B cell (primary cell): ENCODE data around the gene MLH1. TPM values are rescaled to one million over a fixed set of nuclear protein-coding genes. Genes with fewer than 3 reads are reported as not detected.
"Not testable (repeated sequence)": the region's sequence is repeated elsewhere in the genome, so short reads cannot be mapped to it uniquely, and the experiment has no call there.

Source experiments
- ATAC-seq: fragments of 200-7000 bp; cut with Tn5 transposase; one replicate; pipeline ENCODE4 v1.10.0; 2021; ENCODE audit warnings: low read depth, mild to moderate bottlenecking, moderate number of reproducible peaks, moderate library complexity
- CTCF ChIA-PET: fragments of 350-600 bp; sonication (Branson Sonifier 250); formaldehyde crosslinking; loops from one replicate; lab custom pipeline; 2021; ENCODE audit warnings: antibody characterized with exemption, inconsistent platforms; lab: Charles Lee
- POLR2A ChIA-PET: fragments of 350-600 bp; sonication (Branson Sonifier 250); formaldehyde crosslinking; loops from one replicate; lab custom pipeline; 2021; ENCODE audit warnings: antibody characterized with exemption; lab: Charles Lee
- DNase-seq: peaks from one replicate; pipeline ENCODE4 v3.0.0; 2013
- H2AFZ ChIP-seq: 2 replicates; pipeline ENCODE4 v1.6.1; 2012; ENCODE audit warnings: mild to moderate bottlenecking, low read depth, low read length; ENCODE audit not compliant: insufficient read depth, poor library complexity, severe bottlenecking
- H3K27ac ChIP-seq, 2 donors: 1 replicate in 1 of 2; 2 replicates in 1 of 2; pipeline ENCODE4 v1.5.1; 2012 to 2013; ENCODE audit warnings: low read length in 2 of 2, mild to moderate bottlenecking in 2 of 2, moderate library complexity in 1 of 2
- H3K27me3 ChIP-seq, 4 experiments: fragments of 200-600 bp in 1 of 4; sonication (generic) in 1 of 4; replicated peaks in 1 of 4; 1 replicate in 2 of 4; 2 replicates in 2 of 4; pipeline versions ENCODE4 v1.6.1 to v1.7.0; 2013 to 2016; ENCODE audit warnings: low read length in 3 of 4, mild to moderate bottlenecking in 2 of 4, mixed read lengths in 1 of 4, moderate library complexity in 1 of 4; ENCODE audit not compliant: insufficient read depth in 4 of 4, control insufficient read depth in 3 of 4; ENCODE audit errors: control extremely low read depth in 1 of 4
- H3K36me3 ChIP-seq, 2 experiments: replicated peaks in 1 of 2; 1 replicate in 1 of 2; 2 replicates in 1 of 2; pipeline versions ENCODE4 v1.6.1 to v1.7.1; 2013; ENCODE audit warnings: low read length in 1 of 2; ENCODE audit not compliant: insufficient read depth in 2 of 2, control insufficient read depth in 1 of 2; ENCODE audit errors: control extremely low read depth in 1 of 2, extremely low read depth in 1 of 2
- H3K4me1 ChIP-seq, 2 donors: fragments of 200-600 bp in 1 of 2; sonication (generic) in 1 of 2; 1 replicate in 1 of 2; 2 replicates in 1 of 2; pipeline versions ENCODE4 v1.5.1 to v1.6.1; 2013 to 2017; ENCODE audit warnings: low read length in 2 of 2; ENCODE audit not compliant: control insufficient read depth in 2 of 2, insufficient read depth in 2 of 2
- H3K4me2 ChIP-seq: replicated peaks from 2 replicates; pipeline ENCODE3; 2012; ENCODE audit warnings: mild to moderate bottlenecking, low read depth, low read length; ENCODE audit not compliant: poor library complexity, severe bottlenecking
- H3K4me3 ChIP-seq, 5 experiments: fragments of 200-600 bp in 1 of 5; sonication (generic) in 1 of 5; 1 replicate in 3 of 5; 2 replicates in 2 of 5; pipeline versions ENCODE4 v1.5.1 to v1.7.0; 2011 to 2016; ENCODE audit warnings: low read length in 4 of 5, mild to moderate bottlenecking in 4 of 5, low read depth in 2 of 5, control low read depth in 1 of 5, moderate library complexity in 1 of 5; ENCODE audit not compliant: insufficient read depth in 1 of 5; ENCODE audit errors: control extremely low read depth in 1 of 5, extremely low read depth in 1 of 5
- H3K79me2 ChIP-seq: fragments of 200-600 bp; sonication (generic); one replicate; pipeline ENCODE4 v1.6.0; 2016; ENCODE audit warnings: low read length; ENCODE audit not compliant: control insufficient read depth, insufficient read depth
- H3K9ac ChIP-seq: fragments of 200-600 bp; sonication (generic); 2 replicates; pipeline ENCODE4 v1.6.1; 2017; ENCODE audit warnings: mild to moderate bottlenecking, low read length, moderate library complexity
- H3K9me3 ChIP-seq, 3 donors: one replicate each; pipeline versions ENCODE4 v1.6.1 to v1.7.1; 2013; ENCODE audit warnings: low read length in 2 of 3; ENCODE audit not compliant: control insufficient read depth in 2 of 3, insufficient read depth in 1 of 3; ENCODE audit errors: control extremely low read depth in 1 of 3
- H4K20me1 ChIP-seq: 2 replicates; pipeline ENCODE4 v1.6.0; 2012; ENCODE audit warnings: mild to moderate bottlenecking, low read length; ENCODE audit not compliant: insufficient read depth, control insufficient read depth, poor library complexity, severe bottlenecking
- H3K27ac Mint-ChIP-seq: one replicate; pipeline ENCODE4 v1.8.0; 2021; ENCODE audit warnings: mixed read lengths
- H3K27me3 Mint-ChIP-seq: one replicate; pipeline ENCODE4 v1.8.0; 2021; ENCODE audit warnings: mixed read lengths
- H3K4me1 Mint-ChIP-seq: one replicate; pipeline ENCODE4 v1.8.0; 2021; ENCODE audit warnings: mixed read lengths
- H3K4me3 Mint-ChIP-seq: one replicate; pipeline ENCODE4 v1.8.0; 2021; ENCODE audit warnings: mixed read lengths
- H3K9me3 Mint-ChIP-seq: one replicate; pipeline ENCODE4 v1.8.0; 2022; ENCODE audit warnings: mixed read lengths; ENCODE audit not compliant: insufficient read depth
- EZH2 ChIP-seq: IDR thresholded peaks from 2 replicates; pipeline ENCODE4 v1.6.1; 2012; ENCODE audit warnings: borderline replicate concordance, low read depth, mild to moderate bottlenecking, moderate library complexity, low read length; ENCODE audit not compliant: insufficient read depth, poor library complexity, severe bottlenecking
- WGBS: methylation state at CpG from one replicate; pipeline ENCODE4 v1.1.5; 2013; ENCODE audit warnings: missing lambda C conversion rate; ENCODE audit not compliant: insufficient coverage; 5-methylcytosine and 5-hydroxymethylcytosine counted together
- intact Hi-C: fragments of 100-400 bp; cut with micrococcal nuclease; formaldehyde crosslinking; loops from one replicate; pipeline ENCODE4 v1.10.0; 2022
- polyA plus RNA-seq: library from polyadenylated mRNA; depleted of rRNA; stranded (reverse); fragments of >200 nt; gene quantifications from 2 replicates; pipeline ENCODE4 v1.2.3, GENCODE V29; 2012
- total RNA-seq, 2 donors: library from RNA; stranded (reverse); fragments of 120-200 nt in 1 of 2; gene quantifications; 1 replicate in 1 of 2; 2 replicates in 1 of 2; pipeline versions ENCODE4 v1.2.3 to v1.2.4, GENCODE V29; 2013 to 2022
- TF ChIP-seq, protein P1 (sequence below): fragments of 200-600 bp; IDR thresholded peaks from one replicate; pipeline ENCODE4 v1.8.0; 2022; ENCODE audit warnings: antibody characterized with exemption, mild to moderate bottlenecking

MLH1 gene
- total and polyA plus RNA-seq, 2 donors (not counting 1 experiment from before 2014, with no cell fraction given) = 22.4 to 38.5 TPM

GRCh38 chr3:37041546-37042195 is 48.4 kb downstream of the MLH1 start:
- no peak for DNase-seq
- Mint-ChIP-seq H3K27me3 (no peaks in the 10 kb centered on the region), H3K9me3 (no peaks in the 10 kb centered on the region), H3K4me1 (no peaks in the 10 kb centered on the region), H3K27ac (no peak overlapping the region), H3K4me3 (no peak overlapping the region)
- no peak for ATAC-seq
- Histone ChIP-seq H3K79me2 (no peaks in the 10 kb centered on the region), H3K4me1 (no peaks in the 10 kb centered on the region), H3K4me3 (no peak overlapping the region), H3K27ac (no peak overlapping the region), H3K9ac (no peak overlapping the region), H3K4me2 (no peak overlapping the region), H3K27me3 (no peaks in the 10 kb centered on the region), H3K9me3 (no peaks in the 10 kb centered on the region), H4K20me1 (no peaks in the 10 kb centered on the region), H3K36me3 (peaks cover 9 to 46% of the 10 kb centered on the region in 2 experiments), H2AFZ (no peak overlapping the region)
- CTCF ChIA-PET = no interaction called here
- TF ChIP-seq, protein P1, sequence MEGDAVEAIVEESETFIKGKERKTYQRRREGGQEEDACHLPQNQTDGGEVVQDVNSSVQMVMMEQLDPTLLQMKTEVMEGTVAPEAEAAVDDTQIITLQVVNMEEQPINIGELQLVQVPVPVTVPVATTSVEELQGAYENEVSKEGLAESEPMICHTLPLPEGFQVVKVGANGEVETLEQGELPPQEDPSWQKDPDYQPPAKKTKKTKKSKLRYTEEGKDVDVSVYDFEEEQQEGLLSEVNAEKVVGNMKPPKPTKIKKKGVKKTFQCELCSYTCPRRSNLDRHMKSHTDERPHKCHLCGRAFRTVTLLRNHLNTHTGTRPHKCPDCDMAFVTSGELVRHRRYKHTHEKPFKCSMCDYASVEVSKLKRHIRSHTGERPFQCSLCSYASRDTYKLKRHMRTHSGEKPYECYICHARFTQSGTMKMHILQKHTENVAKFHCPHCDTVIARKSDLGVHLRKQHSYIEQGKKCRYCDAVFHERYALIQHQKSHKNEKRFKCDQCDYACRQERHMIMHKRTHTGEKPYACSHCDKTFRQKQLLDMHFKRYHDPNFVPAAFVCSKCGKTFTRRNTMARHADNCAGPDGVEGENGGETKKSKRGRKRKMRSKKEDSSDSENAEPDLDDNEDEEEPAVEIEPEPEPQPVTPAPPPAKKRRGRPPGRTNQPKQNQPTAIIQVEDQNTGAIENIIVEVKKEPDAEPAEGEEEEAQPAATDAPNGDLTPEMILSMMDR = no peak
- no peak for TF ChIP-seq EZH2
- WGBS = no CpG with 5 or more reads among the region's 1 CpG
- intact Hi-C loops = no loop called here
- POLR2A ChIA-PET = no interaction called here

- H4K20me1 ChIP-seq, intact Hi-C loops, H3K9me3 Mint-ChIP-seq, H3K79me2 ChIP-seq, H3K9ac ChIP-seq, H3K27me3 Mint-ChIP-seq, H2AFZ ChIP-seq, DNase-seq, H3K4me1 ChIP-seq, H3K4me3 Mint-ChIP-seq, H3K4me3 ChIP-seq, H3K9me3 ChIP-seq, ATAC-seq, H3K4me1 Mint-ChIP-seq, H3K27me3 ChIP-seq, H3K4me2 ChIP-seq, H3K27ac ChIP-seq, POLR2A ChIA-PET, H3K27ac Mint-ChIP-seq: not testable (repeated sequence)
- WGBS = no CpG with 5 or more reads among the region's 3 CpGs
- peaks cover 9 to 50% of the 10 kb centered on the region in 2 experiments for H3K36me3 ChIP-seq
- CTCF ChIA-PET = interaction anchor here (0.6 kb wide), 1 partner anchor 240 kb away, joined by 3 read pairs; no protein-coding TSS in a partner anchor
These were observed 49.4 kb downstream of the MLH1 start for GRCh38 chr3:37042712-37043111.
